Hematopoietic multipotent progenitor cell treated with erythropoietin and hydrocortisone succinate and interleukin-3 and kit ligand, for 6 days (in vitro differentiated cells): ENCODE results near the gene LRRC40.
"Not testable (repeated sequence)": the region's sequence is repeated elsewhere in the genome, so short reads cannot be mapped to it uniquely, and the experiment has no call there.

Source experiments
- DNase-seq: peaks from one replicate; pipeline ENCODE4 v3.0.0-alpha.2; 2015

LRRC40 gene

GRCh38 chr1:70200065-70200464 is 5.3 kb downstream of the LRRC40 start:
- no peak for DNase-seq

GRCh38 chr1:70196333-70196732 is 9.0 kb downstream of the LRRC40 start:
- no peak for DNase-seq

GRCh38 chr1:70195342-70195741 is 10.0 kb downstream of the LRRC40 start:
- no peak for DNase-seq

- DNase-seq: no peak
Measured at GRCh38 chr1:70194601-70195000, 10.8 kb downstream of the LRRC40 start.

GRCh38 chr1:70192446-70192845 is 12.9 kb downstream of the LRRC40 start:
- DNase-seq: not testable (repeated sequence)

GRCh38 chr1:70190180-70190579 is 15.2 kb downstream of the LRRC40 start:
- no peak for DNase-seq

- DNase-seq: no peak
Measured at GRCh38 chr1:70188522-70188921, 16.9 kb downstream of the LRRC40 start.

GRCh38 chr1:70185181-70185580 is 20.2 kb downstream of the LRRC40 start:
- not testable (repeated sequence) for DNase-seq

- no peak for DNase-seq
Measured at GRCh38 chr1:70171512-70171911, 33.9 kb downstream of the LRRC40 start.

- DNase-seq: no peak
Measured at GRCh38 chr1:70169018-70169839, 36.1 kb downstream of the LRRC40 start.

GRCh38 chr1:70168283-70168682 is 37.1 kb downstream of the LRRC40 start:
- no peak for DNase-seq

- no peak for DNase-seq
Measured at GRCh38 chr1:70164350-70164749, 41.0 kb downstream of the LRRC40 start.

- peak; percentile 43 for DNase-seq
Measured at GRCh38 chr1:70156529-70157120, 48.8 kb downstream of the LRRC40 start.

- DNase-seq: no peak
Measured at GRCh38 chr1:70153739-70154138, 51.6 kb downstream of the LRRC40 start.

GRCh38 chr1:70150444-70150843 is 54.9 kb downstream of the LRRC40 start:
- no peak for DNase-seq

GRCh38 chr1:70146488-70146887 is 58.9 kb downstream of the LRRC40 start:
- DNase-seq: no peak

GRCh38 chr1:70143048-70143659 is 62.2 kb downstream of the LRRC40 start:
- no peak for DNase-seq

- no peak for DNase-seq
Measured at GRCh38 chr1:70142075-70142474, 63.3 kb downstream of the LRRC40 start.

GRCh38 chr1:70140894-70141293 is 64.5 kb downstream of the LRRC40 start:
- no peak for DNase-seq

- DNase-seq: no peak
Measured at GRCh38 chr1:70140343-70140742, 65.0 kb downstream of the LRRC40 start.

- DNase-seq: no peak
Measured at GRCh38 chr1:70134148-70134547, 71.2 kb downstream of the LRRC40 start.

- no peak for DNase-seq
Measured at GRCh38 chr1:70117046-70117445, 88.3 kb downstream of the LRRC40 start.

GRCh38 chr1:70115315-70115714 is 90.1 kb downstream of the LRRC40 start:
- DNase-seq: no peak

GRCh38 chr1:70112838-70113237 is 92.5 kb downstream of the LRRC40 start:
- DNase-seq: peak; percentile 6
